WTC11 (cell line): ENCODE measurements around the gene OVAAL.

Source experiments
- CBFB ChIP-seq: sonication (generic); formaldehyde crosslinking; IDR thresholded peaks from 2 replicates; pipeline ENCODE4 v1.8.1; 2022; ENCODE audit warnings: mild to moderate bottlenecking, low read depth, missing genetic modification reagents
- CREB1 ChIP-seq: sonication (generic); formaldehyde crosslinking; IDR thresholded peaks from 2 replicates; pipeline ENCODE4 v1.8.0; 2023; ENCODE audit warnings: mild to moderate bottlenecking, missing genetic modification reagents
- CREM ChIP-seq: sonication (generic); formaldehyde crosslinking; IDR thresholded peaks from 2 replicates; pipeline ENCODE4 v1.8.1; 2022; ENCODE audit warnings: mild to moderate bottlenecking, missing genetic modification reagents, moderate library complexity
- ELF4 ChIP-seq: sonication (generic); formaldehyde crosslinking; IDR thresholded peaks from 2 replicates; pipeline ENCODE4 v1.8.1; 2022; ENCODE audit warnings: low read depth, mild to moderate bottlenecking, moderate library complexity, missing genetic modification reagents
- NR2C2 ChIP-seq: sonication (generic); formaldehyde crosslinking; IDR thresholded peaks from 2 replicates; pipeline ENCODE4 v1.8.0; 2022; ENCODE audit warnings: mild to moderate bottlenecking, missing genetic modification reagents
- SP1 ChIP-seq: sonication (generic); formaldehyde crosslinking; conservative IDR thresholded peaks from 2 replicates; pipeline ENCODE4 v1.8.1; 2022; ENCODE audit warnings: missing genetic modification reagents
- ZNF416 ChIP-seq: fragments of 250-450 bp; sonication (Bioruptor Pico); IDR thresholded peaks from 2 replicates; pipeline ENCODE4 v1.9.0; 2021; ENCODE audit warnings: mild to moderate bottlenecking, inconsistent platforms
- TF ChIP-seq, protein P1 (sequence below): fragments of 200-600 bp; IDR thresholded peaks from 2 replicates; pipeline ENCODE4 v1.8.0; 2022; ENCODE audit warnings: antibody characterized with exemption
- TF ChIP-seq, protein P2 (sequence below): sonication (generic); formaldehyde crosslinking; IDR thresholded peaks from 2 replicates; pipeline ENCODE4 v1.8.1; 2022; ENCODE audit warnings: mild to moderate bottlenecking, moderate library complexity, missing genetic modification reagents
- TF ChIP-seq, protein P3 (sequence below): sonication (generic); formaldehyde crosslinking; IDR thresholded peaks from 2 replicates; pipeline ENCODE4 v1.8.0; 2022; ENCODE audit warnings: mild to moderate bottlenecking, missing genetic modification reagents
- TF ChIP-seq, protein P4 (sequence below): sonication (generic); formaldehyde crosslinking; IDR thresholded peaks from 2 replicates; pipeline ENCODE4 v1.8.1; 2023; ENCODE audit warnings: mild to moderate bottlenecking, missing genetic modification reagents
- TF ChIP-seq, protein P5 (sequence below): sonication (generic); formaldehyde crosslinking; IDR thresholded peaks from 2 replicates; pipeline ENCODE4 v1.8.0; 2022; ENCODE audit warnings: mild to moderate bottlenecking, missing genetic modification reagents

DNA sequence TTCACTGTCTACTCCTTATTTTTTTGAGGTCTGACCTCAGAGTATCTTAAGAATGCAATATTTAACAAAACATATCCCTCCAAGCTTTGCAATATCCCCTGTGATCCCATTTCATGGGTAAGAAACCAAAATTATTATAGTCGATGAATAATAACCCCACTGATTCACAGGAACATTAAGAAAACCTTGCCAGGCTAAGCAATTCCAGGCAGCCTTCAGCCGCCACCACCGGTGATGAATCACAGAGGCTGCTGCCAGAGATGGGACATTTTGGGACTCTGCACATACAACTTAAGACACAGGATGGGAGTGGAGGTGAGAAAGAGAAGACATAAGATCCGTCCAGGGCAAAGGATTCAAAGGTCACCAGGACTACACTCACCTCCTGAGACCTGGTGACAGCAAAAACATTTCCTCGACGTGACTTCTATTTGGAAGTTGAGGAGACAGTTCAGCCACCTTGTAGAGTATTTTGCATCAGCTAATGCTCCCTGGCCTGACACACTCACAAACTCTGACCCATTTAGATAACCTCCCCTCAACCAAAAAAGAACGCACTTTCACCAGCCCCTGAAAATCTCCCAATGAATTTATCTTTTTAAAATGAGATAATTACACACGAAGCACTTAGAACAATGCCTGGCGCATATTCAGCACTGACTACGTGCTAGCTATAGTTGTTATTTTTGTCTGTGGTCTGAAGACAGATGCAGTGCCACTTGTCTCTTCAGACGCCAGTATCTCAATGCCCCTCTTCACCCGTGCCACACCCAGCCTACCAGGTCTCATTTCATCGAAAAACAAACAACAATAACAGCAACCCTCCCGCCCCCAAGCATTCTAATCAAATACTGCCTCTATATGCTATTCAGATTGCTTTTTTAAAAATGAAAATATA is 17.8 kb upstream of the OVAAL start:
- TF ChIP-seq, protein P1, sequence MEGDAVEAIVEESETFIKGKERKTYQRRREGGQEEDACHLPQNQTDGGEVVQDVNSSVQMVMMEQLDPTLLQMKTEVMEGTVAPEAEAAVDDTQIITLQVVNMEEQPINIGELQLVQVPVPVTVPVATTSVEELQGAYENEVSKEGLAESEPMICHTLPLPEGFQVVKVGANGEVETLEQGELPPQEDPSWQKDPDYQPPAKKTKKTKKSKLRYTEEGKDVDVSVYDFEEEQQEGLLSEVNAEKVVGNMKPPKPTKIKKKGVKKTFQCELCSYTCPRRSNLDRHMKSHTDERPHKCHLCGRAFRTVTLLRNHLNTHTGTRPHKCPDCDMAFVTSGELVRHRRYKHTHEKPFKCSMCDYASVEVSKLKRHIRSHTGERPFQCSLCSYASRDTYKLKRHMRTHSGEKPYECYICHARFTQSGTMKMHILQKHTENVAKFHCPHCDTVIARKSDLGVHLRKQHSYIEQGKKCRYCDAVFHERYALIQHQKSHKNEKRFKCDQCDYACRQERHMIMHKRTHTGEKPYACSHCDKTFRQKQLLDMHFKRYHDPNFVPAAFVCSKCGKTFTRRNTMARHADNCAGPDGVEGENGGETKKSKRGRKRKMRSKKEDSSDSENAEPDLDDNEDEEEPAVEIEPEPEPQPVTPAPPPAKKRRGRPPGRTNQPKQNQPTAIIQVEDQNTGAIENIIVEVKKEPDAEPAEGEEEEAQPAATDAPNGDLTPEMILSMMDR = no peak
- TF ChIP-seq CREM (CRISPR knock-in tag) (no peak), ELF4 (CRISPR knock-in tag) (no peak), CBFB (no peak), NR2C2 (no peak), CREB1 (CRISPR knock-in tag) (no peak), SP1 (CRISPR knock-in tag) (no peak), ZNF416 (CRISPR knock-in tag) (no peak)
- TF ChIP-seq, protein P2, sequence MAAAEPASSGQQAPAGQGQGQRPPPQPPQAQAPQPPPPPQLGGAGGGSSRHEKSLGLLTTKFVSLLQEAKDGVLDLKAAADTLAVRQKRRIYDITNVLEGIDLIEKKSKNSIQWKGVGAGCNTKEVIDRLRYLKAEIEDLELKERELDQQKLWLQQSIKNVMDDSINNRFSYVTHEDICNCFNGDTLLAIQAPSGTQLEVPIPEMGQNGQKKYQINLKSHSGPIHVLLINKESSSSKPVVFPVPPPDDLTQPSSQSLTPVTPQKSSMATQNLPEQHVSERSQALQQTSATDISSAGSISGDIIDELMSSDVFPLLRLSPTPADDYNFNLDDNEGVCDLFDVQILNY (CRISPR knock-in tag) = no peak
- TF ChIP-seq, protein P3, sequence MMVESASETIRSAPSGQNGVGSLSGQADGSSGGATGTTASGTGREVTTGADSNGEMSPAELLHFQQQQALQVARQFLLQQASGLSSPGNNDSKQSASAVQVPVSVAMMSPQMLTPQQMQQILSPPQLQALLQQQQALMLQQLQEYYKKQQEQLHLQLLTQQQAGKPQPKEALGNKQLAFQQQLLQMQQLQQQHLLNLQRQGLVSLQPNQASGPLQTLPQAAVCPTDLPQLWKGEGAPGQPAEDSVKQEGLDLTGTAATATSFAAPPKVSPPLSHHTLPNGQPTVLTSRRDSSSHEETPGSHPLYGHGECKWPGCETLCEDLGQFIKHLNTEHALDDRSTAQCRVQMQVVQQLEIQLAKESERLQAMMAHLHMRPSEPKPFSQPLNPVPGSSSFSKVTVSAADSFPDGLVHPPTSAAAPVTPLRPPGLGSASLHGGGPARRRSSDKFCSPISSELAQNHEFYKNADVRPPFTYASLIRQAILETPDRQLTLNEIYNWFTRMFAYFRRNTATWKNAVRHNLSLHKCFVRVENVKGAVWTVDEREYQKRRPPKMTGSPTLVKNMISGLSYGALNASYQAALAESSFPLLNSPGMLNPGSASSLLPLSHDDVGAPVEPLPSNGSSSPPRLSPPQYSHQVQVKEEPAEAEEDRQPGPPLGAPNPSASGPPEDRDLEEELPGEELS (CRISPR knock-in tag) = no peak
- TF ChIP-seq, protein P4, sequence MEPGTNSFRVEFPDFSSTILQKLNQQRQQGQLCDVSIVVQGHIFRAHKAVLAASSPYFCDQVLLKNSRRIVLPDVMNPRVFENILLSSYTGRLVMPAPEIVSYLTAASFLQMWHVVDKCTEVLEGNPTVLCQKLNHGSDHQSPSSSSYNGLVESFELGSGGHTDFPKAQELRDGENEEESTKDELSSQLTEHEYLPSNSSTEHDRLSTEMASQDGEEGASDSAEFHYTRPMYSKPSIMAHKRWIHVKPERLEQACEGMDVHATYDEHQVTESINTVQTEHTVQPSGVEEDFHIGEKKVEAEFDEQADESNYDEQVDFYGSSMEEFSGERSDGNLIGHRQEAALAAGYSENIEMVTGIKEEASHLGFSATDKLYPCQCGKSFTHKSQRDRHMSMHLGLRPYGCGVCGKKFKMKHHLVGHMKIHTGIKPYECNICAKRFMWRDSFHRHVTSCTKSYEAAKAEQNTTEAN (CRISPR knock-in tag) = no peak
- TF ChIP-seq, protein P5, sequence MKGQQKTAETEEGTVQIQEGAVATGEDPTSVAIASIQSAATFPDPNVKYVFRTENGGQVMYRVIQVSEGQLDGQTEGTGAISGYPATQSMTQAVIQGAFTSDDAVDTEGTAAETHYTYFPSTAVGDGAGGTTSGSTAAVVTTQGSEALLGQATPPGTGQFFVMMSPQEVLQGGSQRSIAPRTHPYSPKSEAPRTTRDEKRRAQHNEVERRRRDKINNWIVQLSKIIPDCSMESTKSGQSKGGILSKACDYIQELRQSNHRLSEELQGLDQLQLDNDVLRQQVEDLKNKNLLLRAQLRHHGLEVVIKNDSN (CRISPR knock-in tag) = no peak
